K562 (cell line): ENCODE measurements around the gene CLIC1. TPM values are rescaled to one million over a fixed set of nuclear protein-coding genes. Genes with fewer than 3 reads are reported as not detected.

Experiments
- CEBPG ChIP-seq, 3 experiments: fragments of 200-800 bp in 1 of 3; sonication (Bioruptor generic) in 1 of 3; sonication (generic) in 1 of 3; formaldehyde crosslinking in 1 of 3; IDR thresholded peaks in 2 of 3; conservative IDR thresholded peaks in 1 of 3; 2 replicates each; pipeline versions ENCODE4 v1.6.1 to v1.8.0; 2016 to 2022; ENCODE audit warnings: missing compliant biosample characterization in 2 of 3, missing genetic modification characterization in 2 of 3, mild to moderate bottlenecking in 1 of 3, missing genetic modification reagents in 1 of 3
- EGR1 ChIP-seq: fragments of 450-650 bp; conservative IDR thresholded peaks from 2 replicates; pipeline ENCODE4 v1.6.1; 2017; ENCODE audit warnings: mild to moderate bottlenecking
- HDGF ChIP-seq: fragments of 450-650 bp; IDR thresholded peaks from 2 replicates; pipeline ENCODE4 v1.6.1; 2016
- ILF3 ChIP-seq: fragments of 450-650 bp; IDR thresholded peaks from 2 replicates; pipeline ENCODE4 v1.6.1; 2018; ENCODE audit warnings: antibody characterized with exemption, mild to moderate bottlenecking, moderate library complexity, borderline replicate concordance
- ILK ChIP-seq: fragments of 450-650 bp; IDR thresholded peaks from 2 replicates; pipeline ENCODE4 v1.6.1; 2016; ENCODE audit warnings: missing genetic modification characterization, low read depth, mild to moderate bottlenecking, missing compliant biosample characterization, moderate library complexity, borderline replicate concordance
- KLF13 ChIP-seq: fragments of 450-650 bp; IDR thresholded peaks from 2 replicates; pipeline ENCODE4 v1.6.1; 2016; ENCODE audit warnings: missing genetic modification characterization, low read depth, mild to moderate bottlenecking, missing compliant biosample characterization, moderate library complexity, borderline replicate concordance
- NFRKB ChIP-seq: fragments of 450-650 bp; IDR thresholded peaks from 2 replicates; pipeline ENCODE4 v1.6.1; 2016; ENCODE audit warnings: low read depth
- NR2C1 ChIP-seq, 2 experiments: fragments of 450-650 bp; IDR thresholded peaks; 2 replicates each; pipeline ENCODE4 v1.6.1; 2017; ENCODE audit warnings: mild to moderate bottlenecking in 2 of 2, antibody characterized with exemption in 1 of 2, inconsistent platforms in 1 of 2, missing compliant biosample characterization in 1 of 2, missing genetic modification characterization in 1 of 2
- PHF8 ChIP-seq: fragments of 200-600 bp; sonication (generic); IDR thresholded peaks from 2 replicates; pipeline ENCODE4 v1.6.1; 2012; ENCODE audit warnings: mixed run types, mild to moderate bottlenecking, inconsistent platforms, low read length, moderate library complexity, borderline replicate concordance
- POLR2AphosphoS5 ChIP-seq: IDR thresholded peaks from 2 replicates; pipeline ENCODE4 v1.6.1; 2011; ENCODE audit warnings: mild to moderate bottlenecking, low read depth, low read length, moderate library complexity; ENCODE audit not compliant: control insufficient read depth, insufficient read depth
- RCOR1 ChIP-seq, 2 experiments: IDR thresholded peaks; 2 replicates each; pipeline ENCODE4 v1.6.1; 2012; ENCODE audit warnings: low read depth in 2 of 2, low read length in 2 of 2, borderline replicate concordance in 1 of 2, improper control_type of control experiment in 1 of 2
- STAT5B ChIP-seq: fragments of 250-450 bp; sonication (Bioruptor Pico); IDR thresholded peaks from 2 replicates; pipeline ENCODE4 v1.8.0; 2021; ENCODE audit warnings: mild to moderate bottlenecking, inconsistent platforms
- TCF15 ChIP-seq: fragments of 250-450 bp; sonication (Bioruptor Pico); IDR thresholded peaks from 2 replicates; pipeline ENCODE4 v1.8.0; 2022; ENCODE audit warnings: moderate library complexity, mild to moderate bottlenecking, inconsistent platforms
- TEAD1 ChIP-seq, 2 experiments: fragments of 450-650 bp in 1 of 2; sonication (generic) in 1 of 2; formaldehyde crosslinking; IDR thresholded peaks; 2 replicates each; pipeline versions ENCODE4 v1.4.0 to v1.8.0; 2020 to 2022; ENCODE audit warnings: mild to moderate bottlenecking in 2 of 2, missing genetic modification reagents in 1 of 2
- TOE1 ChIP-seq, 2 experiments: fragments of 450-650 bp in 1 of 2; sonication (generic) in 1 of 2; formaldehyde crosslinking in 1 of 2; IDR thresholded peaks; 2 replicates each; pipeline versions ENCODE4 v1.7.1 to v1.8.0; 2016 to 2022; ENCODE audit warnings: borderline replicate concordance in 2 of 2, mild to moderate bottlenecking in 2 of 2, antibody characterized with exemption in 1 of 2, inconsistent platforms in 1 of 2, low read depth in 1 of 2, missing genetic modification reagents in 1 of 2, moderate library complexity in 1 of 2
- UBTF ChIP-seq, 2 experiments: IDR thresholded peaks; 2 replicates each; pipeline ENCODE4 v1.6.1; 2012; ENCODE audit warnings: improper control_type of control experiment in 2 of 2, low read depth in 2 of 2, low read length in 2 of 2, borderline replicate concordance in 1 of 2
- ZKSCAN1 ChIP-seq: fragments of 150-350 bp; IDR thresholded peaks from 2 replicates; pipeline ENCODE4 v1.6.1; 2016; ENCODE audit warnings: low read depth, low read length
- ZNF224 ChIP-seq: sonication (generic); formaldehyde crosslinking; IDR thresholded peaks from 2 replicates; pipeline ENCODE4 v1.8.0; 2022; ENCODE audit warnings: mild to moderate bottlenecking, missing genetic modification reagents
- ZNF57 ChIP-seq: fragments of 450-650 bp; formaldehyde crosslinking; IDR thresholded peaks from 2 replicates; pipeline ENCODE4 v1.4.0; 2020; ENCODE audit warnings: mild to moderate bottlenecking, moderate library complexity
- ZNF586 ChIP-seq: fragments of 450-650 bp; formaldehyde crosslinking; conservative IDR thresholded peaks from 2 replicates; pipeline ENCODE4 v1.4.0; 2020; ENCODE audit warnings: mild to moderate bottlenecking, moderate library complexity
- ZNF717 ChIP-seq: fragments of 250-450 bp; sonication (Bioruptor Pico); IDR thresholded peaks from 2 replicates; pipeline ENCODE4 v1.5.0; 2021
- ZNF766 ChIP-seq: fragments of 200-800 bp; sonication (Bioruptor generic); conservative IDR thresholded peaks from 2 replicates; pipeline ENCODE4 v1.6.1; 2016; ENCODE audit warnings: missing genetic modification characterization, missing compliant biosample characterization
- ZNF778 ChIP-seq: fragments of 450-650 bp; formaldehyde crosslinking; IDR thresholded peaks from 2 replicates; pipeline ENCODE4 v1.4.0; 2020; ENCODE audit warnings: mild to moderate bottlenecking, moderate library complexity
- polyA plus RNA-seq, 8 experiments: library from polyadenylated mRNA; depleted of rRNA in 4 of 8; stranded (reverse) in 5 of 8; unstranded in 3 of 8; fragments of >200 nt; fragmentation: Nextera tagmentation in 2 of 8; fragmentation: Illumina TruSeq in 1 of 8; extraction: Ambion mirVana in 2 of 8; extraction: Trizol in 1 of 8; gene quantifications; 2 replicates each; pipeline versions ENCODE4 v1.2.1 to v1.2.3, GENCODE V29; 2011 to 2014; ENCODE audit warnings: inconsistent platforms in 1 of 8, missing spikeins in 1 of 8
- total RNA-seq, 7 experiments: library from RNA; depleted of rRNA in 6 of 7; stranded (reverse); fragments of >200 nt in 6 of 7; fragmentation: Illumina TruSeq in 2 of 7; extraction: Trizol in 2 of 7; gene quantifications; 2 replicates each; pipeline versions ENCODE4 v1.2.1 to v1.2.3, GENCODE V29; 2011 to 2021; ENCODE audit warnings: low replicate concordance in 1 of 7

CLIC1 gene
- total and polyA plus RNA-seq, 9 of the 15 experiments (the other 6 are each of a cell fraction or from before 2014, with no cell fraction given), result 1,267 to 2,419 (median 1,808) TPM

- TF ChIP-seq ZNF586 (CRISPR knock-in tag), result no peak
- no peak for TF ChIP-seq ILF3
- TF ChIP-seq EGR1, result no peak
- TF ChIP-seq STAT5B, result no peak
- no peak for TF ChIP-seq ZNF766 (CRISPR knock-in tag)
- no peak for TF ChIP-seq ZNF717 (CRISPR knock-in tag)
- 0 out of 2 replicates have a peak, but pooled peaks have one; percentile 2 for TF ChIP-seq PHF8
- TF ChIP-seq KLF13, result 0 out of 2 replicates have a peak, but pooled peaks have one; percentile 14
- TF ChIP-seq ZNF224 (CRISPR knock-in tag), result no peak
- TF ChIP-seq TEAD1 (CRISPR knock-in tag; IDR thresholded peaks at IDR 0.05), result no peak
- TF ChIP-seq ZNF57 (CRISPR knock-in tag), result peak; percentile 81; the same call in 1 of the 2 replicates
- TF ChIP-seq HDGF, result no peak
- no peak; the same call in 1 of the 2 replicates for TF ChIP-seq ZKSCAN1
- no peak for TF ChIP-seq TOE1 (IDR thresholded peaks at IDR 0.05; ENCODE audit: borderline replicate concordance)
- 0 out of 2 replicates have a peak, but pooled peaks have one; percentile 51 for TF ChIP-seq TOE1 (CRISPR knock-in tag; IDR thresholded peaks at IDR 0.05; ENCODE audit: borderline replicate concordance, low read depth)
- TF ChIP-seq RCOR1 (IDR thresholded peaks at IDR 0.05; ENCODE audit: borderline replicate concordance in 1 of 2, low read depth in 2 of 2, low read length in 2 of 2), result no peak
- no peak for TF ChIP-seq POLR2AphosphoS5
- TF ChIP-seq CEBPG (CRISPR knock-in tag; IDR thresholded peaks at IDR 0.05), result no peak
- TF ChIP-seq CEBPG (tag; conservative IDR thresholded peaks at IDR 0.05 in 1 of 2, IDR thresholded peaks at IDR 0.05 in 1 of 2), result no peak
- no peak for TF ChIP-seq ILK (tag)
- TF ChIP-seq NR2C1 (IDR thresholded peaks at IDR 0.05), result no peak
- no peak for TF ChIP-seq NR2C1 (tag; IDR thresholded peaks at IDR 0.05)
- TF ChIP-seq NFRKB, result no peak
- TF ChIP-seq TCF15 (CRISPR knock-in tag), result 0 out of 2 replicates have a peak, but pooled peaks have one; percentile 9
- TF ChIP-seq ZNF778 (CRISPR knock-in tag), result no peak
- TF ChIP-seq UBTF (IDR thresholded peaks at IDR 0.05; ENCODE audit: borderline replicate concordance in 1 of 2, low read depth in 2 of 2, low read length in 2 of 2), result no peak
These were observed 1.1 kb upstream of the CLIC1 start (continued) for GRCh38 chr6:31737315-31737990.
